OCI-M1 (cell line): ENCODE results near the gene DGLUCY.
"Not testable (repeated sequence)": the region's sequence is repeated elsewhere in the genome, so short reads cannot be mapped to it uniquely, and the experiment has no call there.

Experiments
- DNase-seq: peaks from one replicate; lab custom pipeline; 2025; lab: John Stamatoyannopoulos, UW

Gene DGLUCY

GRCh38 chr14:91211017-91211416 is 97.1 kb downstream of the DGLUCY start:
- no peak for DNase-seq

DNA sequence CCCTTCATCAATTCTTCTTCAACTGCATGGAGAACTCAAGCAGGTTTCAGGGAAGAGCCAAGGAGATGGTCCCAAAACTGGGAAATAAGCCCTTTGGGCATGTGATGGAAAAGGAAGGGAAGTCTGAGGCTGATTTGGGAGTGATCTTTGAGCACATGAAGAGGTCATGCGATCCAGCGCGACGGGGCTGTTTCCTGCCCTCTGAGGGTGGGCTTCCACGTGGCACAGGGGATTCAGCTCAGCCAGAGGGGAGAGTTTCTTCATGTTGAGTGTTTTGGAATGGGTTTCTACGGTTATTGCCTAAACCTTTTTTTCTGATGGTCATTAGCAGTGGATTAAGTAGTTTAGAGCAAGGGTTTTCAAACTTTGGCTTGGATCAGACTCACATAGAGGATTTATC is 100.4 kb downstream of the DGLUCY start:
- no peak for DNase-seq

- no peak for DNase-seq
Observed at GRCh38 chr14:91215381-91215780, 101.5 kb downstream of the DGLUCY start.

GRCh38 chr14:91216731-91217226 is 102.9 kb downstream of the DGLUCY start:
- DNase-seq = no peak

GRCh38 chr14:91218014-91218413 is 104.1 kb downstream of the DGLUCY start:
- no peak for DNase-seq

DNA sequence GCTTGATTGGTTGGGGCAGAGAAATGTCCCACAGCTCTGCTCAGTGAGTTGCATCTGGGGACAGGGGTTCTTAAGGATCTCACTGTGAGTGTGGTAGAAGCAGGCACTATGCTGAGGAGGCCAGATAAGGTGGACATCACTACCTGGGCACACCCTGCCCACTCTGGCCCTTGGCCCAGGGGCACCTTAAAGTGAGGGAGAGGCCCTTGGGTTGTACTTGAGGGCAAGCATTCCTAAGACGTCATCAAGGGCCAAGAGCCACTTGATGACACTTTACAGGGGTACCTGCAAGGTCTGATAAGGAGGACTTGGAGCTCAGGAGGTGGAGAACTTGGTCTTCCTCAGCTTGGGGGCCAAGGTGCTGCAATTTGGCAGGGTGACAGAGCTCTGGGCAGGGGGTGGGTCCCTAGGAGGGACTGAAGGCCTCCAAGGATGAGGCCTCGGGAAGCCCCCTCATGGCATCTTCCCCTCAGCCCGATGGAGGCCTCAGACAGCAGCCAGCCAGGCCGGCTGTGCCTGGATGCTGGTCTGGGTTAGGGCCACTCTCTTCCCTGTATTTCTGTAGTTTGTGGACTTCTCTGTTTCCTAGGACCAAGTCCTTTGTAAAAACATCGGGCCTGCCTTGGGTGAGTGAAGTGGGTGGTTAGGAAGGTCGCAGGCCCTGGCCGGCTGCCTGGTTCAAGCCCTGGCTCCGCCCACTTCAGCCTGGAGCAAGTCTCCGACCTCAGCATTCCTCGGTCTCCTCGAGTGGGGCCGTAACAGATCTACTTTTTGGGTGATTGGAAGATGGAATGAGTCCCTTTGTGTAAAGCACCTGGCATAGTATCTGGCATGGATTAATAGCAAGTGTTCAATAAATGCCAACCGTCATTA is 105.9 kb downstream of the DGLUCY start:
- no peak for DNase-seq

GRCh38 chr14:91220581-91221000 is 106.7 kb downstream of the DGLUCY start:
- DNase-seq = no peak

DNA sequence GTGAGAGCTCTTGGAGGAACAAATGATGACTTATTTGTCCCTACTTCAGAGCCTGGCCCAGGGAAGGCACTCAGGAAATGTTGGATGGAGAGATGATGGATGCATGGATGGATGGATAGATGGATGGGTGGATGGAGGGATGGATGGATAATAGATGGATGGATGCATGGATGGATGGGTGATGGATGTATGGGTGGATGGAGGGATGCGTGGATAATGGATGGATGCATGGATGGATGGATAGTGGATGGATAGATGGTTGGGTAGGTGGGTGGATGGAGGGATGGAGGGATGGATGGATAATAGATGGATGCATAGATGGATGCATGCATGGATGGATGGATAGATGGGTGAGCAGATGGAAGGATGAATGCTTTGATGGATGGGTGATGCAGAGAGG is 107.4 kb downstream of the DGLUCY start:
- DNase-seq = no peak

- DNase-seq = no peak
Observed at GRCh38 chr14:91223028-91223783, 109.3 kb downstream of the DGLUCY start.

GRCh38 chr14:91225025-91225424 is 111.2 kb downstream of the DGLUCY start:
- no peak for DNase-seq

- DNase-seq = not testable (repeated sequence)
Observed at GRCh38 chr14:91226360-91226759, 112.5 kb downstream of the DGLUCY start.

- no peak for DNase-seq
Observed at GRCh38 chr14:91227183-91227628, 113.3 kb downstream of the DGLUCY start.

- no peak for DNase-seq
Observed at GRCh38 chr14:91228112-91229004, 114.5 kb downstream of the DGLUCY start.

GRCh38 chr14:91229005-91229382 is 115.1 kb downstream of the DGLUCY start:
- DNase-seq = no peak

DNA sequence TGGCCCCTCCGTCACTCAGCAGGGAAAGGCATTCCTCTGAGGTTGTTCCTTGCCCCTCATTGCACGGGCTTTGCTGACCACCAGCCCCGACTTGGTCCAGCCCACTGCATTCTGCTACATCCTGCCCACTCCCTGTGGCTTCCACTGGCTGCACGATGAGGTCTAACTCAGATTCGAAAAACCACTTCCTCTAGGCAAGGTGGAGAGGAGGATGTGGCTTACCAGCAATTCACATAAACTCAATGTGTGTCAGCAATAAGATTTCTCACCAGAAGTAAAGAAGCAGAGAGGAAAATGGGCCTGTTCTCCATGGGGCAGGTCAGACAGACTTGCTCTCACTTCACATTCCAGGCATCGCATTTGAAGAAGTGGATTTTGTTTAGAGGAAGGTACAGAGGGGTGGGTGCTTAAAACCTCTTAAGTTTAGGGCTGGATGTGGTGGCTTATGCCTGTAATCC is 115.9 kb downstream of the DGLUCY start:
- peak; percentile 43 for DNase-seq

- no peak for DNase-seq
Observed at GRCh38 chr14:91230397-91231035, 116.6 kb downstream of the DGLUCY start.

DNA sequence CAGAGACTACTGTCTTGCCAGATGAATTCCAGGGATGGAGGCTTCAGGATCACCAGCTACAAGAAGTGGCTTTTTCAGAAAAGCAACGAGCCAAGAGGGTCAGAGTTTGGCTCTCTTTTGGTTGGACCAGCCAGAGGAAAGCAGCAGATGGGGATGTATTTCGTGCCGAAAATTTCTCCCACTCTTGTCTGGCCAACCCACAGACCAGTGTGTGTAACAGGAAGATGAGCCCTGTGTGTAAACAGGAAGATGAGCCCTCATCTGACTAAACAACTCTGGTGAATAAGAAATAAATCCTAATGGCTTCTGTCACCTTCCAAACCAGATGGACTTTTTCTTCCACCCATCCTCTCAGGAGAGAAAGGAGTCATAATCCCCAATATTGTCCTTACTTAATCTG is 117.6 kb downstream of the DGLUCY start:
- no peak for DNase-seq

GRCh38 chr14:91232052-91232451 is 118.2 kb downstream of the DGLUCY start:
- DNase-seq = no peak

DNA sequence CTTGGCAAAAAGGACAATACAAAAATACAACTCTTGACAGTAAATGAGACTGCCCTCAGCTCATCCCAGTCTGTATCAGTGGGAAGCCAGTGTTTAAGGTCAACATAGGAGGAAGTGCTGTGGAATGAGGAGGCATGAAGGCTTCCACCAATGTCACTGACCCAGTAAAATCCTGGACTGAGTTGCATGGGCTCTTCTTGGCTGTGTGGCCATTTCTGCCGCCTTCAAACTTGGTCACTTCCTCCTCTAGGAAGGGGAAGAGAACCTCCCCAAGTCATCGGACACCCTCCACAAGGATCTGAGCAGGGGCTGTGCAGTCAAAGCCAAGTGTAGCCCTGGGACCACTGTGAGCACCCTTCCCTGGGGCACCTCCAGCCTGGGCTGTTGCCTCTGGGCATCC is 118.7 kb downstream of the DGLUCY start:
- DNase-seq = no peak

DNA sequence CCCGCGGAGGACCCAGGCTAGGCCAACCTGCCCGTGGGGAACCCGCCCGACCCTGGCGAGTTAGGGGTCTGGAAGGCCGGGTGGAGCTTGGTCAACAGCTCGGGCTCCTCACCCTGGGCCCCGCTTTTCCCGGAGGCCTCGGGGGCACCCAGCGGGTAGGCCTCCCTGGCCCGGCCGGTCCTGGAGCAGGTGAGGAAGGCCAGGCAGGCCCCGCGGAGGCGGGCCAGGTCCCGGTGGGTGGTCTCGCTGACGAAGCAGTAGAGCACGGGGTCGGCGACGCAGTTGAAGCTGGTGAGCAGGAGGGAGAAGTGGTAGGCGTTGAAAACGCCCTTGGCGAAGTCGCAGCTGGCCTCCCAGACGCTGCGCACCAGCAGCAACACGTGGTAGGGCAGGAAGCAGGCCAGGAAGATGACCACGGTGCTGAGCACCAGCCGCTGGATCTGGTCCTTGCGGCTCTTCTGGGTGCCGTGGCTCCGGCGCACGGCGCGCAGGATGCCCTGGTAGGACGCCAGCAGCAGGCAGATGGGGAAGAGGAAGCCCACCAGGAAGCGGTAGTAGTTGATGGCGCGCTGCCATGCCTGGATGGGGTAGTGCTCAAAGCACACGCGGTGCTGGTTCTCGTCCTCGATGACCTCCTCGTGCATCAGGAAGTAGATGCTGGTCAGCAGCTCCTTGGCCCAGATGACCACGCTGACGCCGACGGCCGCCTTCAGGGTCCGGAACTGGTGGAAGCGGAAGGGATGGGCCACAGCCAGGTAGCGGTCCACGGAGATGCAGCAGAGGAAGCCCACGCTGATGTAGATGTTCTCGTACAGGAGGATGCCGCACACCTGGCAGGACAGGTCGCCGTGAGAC is 120.3 kb downstream of the DGLUCY start:
- no peak for DNase-seq

- DNase-seq = no peak
Observed at GRCh38 chr14:91234791-91235114, 120.9 kb downstream of the DGLUCY start.
